ENCODE results near the gene LRRC51.

DNA sequence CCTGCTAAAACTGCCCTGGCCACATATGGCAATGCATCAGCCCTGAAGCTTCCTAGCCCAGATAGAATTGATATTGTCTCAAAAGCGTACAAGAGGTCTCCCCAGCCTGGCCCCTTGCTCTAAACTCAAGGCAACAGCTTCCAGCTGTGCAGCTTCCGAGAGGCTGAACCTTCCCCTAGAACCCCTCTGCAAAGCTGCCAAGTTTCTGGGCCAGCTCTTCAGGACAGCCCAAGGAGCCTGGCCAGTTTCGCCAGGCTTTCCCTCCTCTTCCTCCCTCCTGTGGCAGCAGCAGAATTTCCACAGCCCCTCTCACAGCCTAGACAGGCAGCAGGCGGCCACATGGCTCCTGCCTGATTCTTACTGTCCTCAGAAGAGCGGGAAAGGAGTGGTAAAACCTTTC lies 34.8 kb upstream of the LRRC51 start:
- TF ChIP-seq, protein P1, sequence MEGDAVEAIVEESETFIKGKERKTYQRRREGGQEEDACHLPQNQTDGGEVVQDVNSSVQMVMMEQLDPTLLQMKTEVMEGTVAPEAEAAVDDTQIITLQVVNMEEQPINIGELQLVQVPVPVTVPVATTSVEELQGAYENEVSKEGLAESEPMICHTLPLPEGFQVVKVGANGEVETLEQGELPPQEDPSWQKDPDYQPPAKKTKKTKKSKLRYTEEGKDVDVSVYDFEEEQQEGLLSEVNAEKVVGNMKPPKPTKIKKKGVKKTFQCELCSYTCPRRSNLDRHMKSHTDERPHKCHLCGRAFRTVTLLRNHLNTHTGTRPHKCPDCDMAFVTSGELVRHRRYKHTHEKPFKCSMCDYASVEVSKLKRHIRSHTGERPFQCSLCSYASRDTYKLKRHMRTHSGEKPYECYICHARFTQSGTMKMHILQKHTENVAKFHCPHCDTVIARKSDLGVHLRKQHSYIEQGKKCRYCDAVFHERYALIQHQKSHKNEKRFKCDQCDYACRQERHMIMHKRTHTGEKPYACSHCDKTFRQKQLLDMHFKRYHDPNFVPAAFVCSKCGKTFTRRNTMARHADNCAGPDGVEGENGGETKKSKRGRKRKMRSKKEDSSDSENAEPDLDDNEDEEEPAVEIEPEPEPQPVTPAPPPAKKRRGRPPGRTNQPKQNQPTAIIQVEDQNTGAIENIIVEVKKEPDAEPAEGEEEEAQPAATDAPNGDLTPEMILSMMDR (conservative IDR thresholded peaks at IDR 0.05; ENCODE audit: low read length), result no peak
- TF ChIP-seq EZH2phosphoT487 (IDR thresholded peaks at IDR 0.05; ENCODE audit: borderline replicate concordance), result no peak
